HL-60 (cell line): Measurements from ENCODE around the gene OGFOD2.

ENCODE experiments used
- CTCF ChIP-seq: IDR thresholded peaks from one replicate; pipeline ENCODE4 v1.5.1; 2011; ENCODE audit warnings: low read length, control low read depth, inconsistent platforms; ENCODE audit not compliant: insufficient read depth
- POLR2AphosphoS5 ChIP-seq: IDR thresholded peaks from 2 replicates; pipeline ENCODE4 v1.6.1; 2012; ENCODE audit warnings: low read depth
- TF ChIP-seq, protein P1 (sequence below): IDR thresholded peaks from 2 replicates; pipeline ENCODE4 v1.6.1; 2012; ENCODE audit warnings: low read depth; ENCODE audit not compliant: insufficient replicate concordance

GRCh38 chr12:122984612-122985337 lies 9.7 kb downstream of the OGFOD2 start:
- no peak for TF ChIP-seq POLR2AphosphoS5
- no peak for TF ChIP-seq CTCF
- TF ChIP-seq, protein P1, sequence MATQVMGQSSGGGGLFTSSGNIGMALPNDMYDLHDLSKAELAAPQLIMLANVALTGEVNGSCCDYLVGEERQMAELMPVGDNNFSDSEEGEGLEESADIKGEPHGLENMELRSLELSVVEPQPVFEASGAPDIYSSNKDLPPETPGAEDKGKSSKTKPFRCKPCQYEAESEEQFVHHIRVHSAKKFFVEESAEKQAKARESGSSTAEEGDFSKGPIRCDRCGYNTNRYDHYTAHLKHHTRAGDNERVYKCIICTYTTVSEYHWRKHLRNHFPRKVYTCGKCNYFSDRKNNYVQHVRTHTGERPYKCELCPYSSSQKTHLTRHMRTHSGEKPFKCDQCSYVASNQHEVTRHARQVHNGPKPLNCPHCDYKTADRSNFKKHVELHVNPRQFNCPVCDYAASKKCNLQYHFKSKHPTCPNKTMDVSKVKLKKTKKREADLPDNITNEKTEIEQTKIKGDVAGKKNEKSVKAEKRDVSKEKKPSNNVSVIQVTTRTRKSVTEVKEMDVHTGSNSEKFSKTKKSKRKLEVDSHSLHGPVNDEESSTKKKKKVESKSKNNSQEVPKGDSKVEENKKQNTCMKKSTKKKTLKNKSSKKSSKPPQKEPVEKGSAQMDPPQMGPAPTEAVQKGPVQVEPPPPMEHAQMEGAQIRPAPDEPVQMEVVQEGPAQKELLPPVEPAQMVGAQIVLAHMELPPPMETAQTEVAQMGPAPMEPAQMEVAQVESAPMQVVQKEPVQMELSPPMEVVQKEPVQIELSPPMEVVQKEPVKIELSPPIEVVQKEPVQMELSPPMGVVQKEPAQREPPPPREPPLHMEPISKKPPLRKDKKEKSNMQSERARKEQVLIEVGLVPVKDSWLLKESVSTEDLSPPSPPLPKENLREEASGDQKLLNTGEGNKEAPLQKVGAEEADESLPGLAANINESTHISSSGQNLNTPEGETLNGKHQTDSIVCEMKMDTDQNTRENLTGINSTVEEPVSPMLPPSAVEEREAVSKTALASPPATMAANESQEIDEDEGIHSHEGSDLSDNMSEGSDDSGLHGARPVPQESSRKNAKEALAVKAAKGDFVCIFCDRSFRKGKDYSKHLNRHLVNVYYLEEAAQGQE: no peak
